Tibial nerve (tissue), 3 donors: ENCODE measurements around the gene ANKDD1B.

Source experiments
- POLR2A ChIP-seq, 2 donors: fragments of 450-650 bp; IDR thresholded peaks; one replicate each; pipeline ENCODE4 v1.6.1; 2017; ENCODE audit warnings: antibody characterized with exemption in 2 of 2, mild to moderate bottlenecking in 2 of 2, moderate library complexity in 2 of 2
- TF ChIP-seq, protein P1 (sequence below), 5 experiments: fragments of 200-600 bp in 3 of 5; fragments of 450-650 bp in 2 of 5; sonication (generic) in 3 of 5; IDR thresholded peaks; one replicate each; pipeline ENCODE4 v1.5.1; 2016 to 2019; ENCODE audit warnings: antibody characterized with exemption in 5 of 5, mild to moderate bottlenecking in 3 of 5, moderate library complexity in 2 of 5

DNA sequence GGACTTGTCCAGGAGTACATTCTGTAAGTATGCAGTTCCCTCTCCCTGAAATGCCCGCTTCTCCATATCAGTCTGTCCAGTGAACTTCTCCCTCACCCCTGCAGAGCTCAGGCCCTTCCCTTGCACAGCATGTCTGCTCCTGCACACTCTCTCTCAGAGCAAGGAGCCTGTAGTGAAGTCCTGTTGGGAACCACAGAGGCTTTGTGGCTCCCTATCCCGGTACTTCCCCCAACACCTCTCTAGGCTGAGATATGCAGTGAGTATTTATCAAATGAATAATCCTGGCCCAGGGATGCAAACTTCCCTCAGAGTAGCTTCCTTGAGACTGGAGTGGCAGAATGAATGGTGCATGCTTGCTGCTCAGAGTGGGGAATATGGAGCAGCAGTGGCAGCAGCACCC, 57.2 kb downstream of the ANKDD1B start:
- TF ChIP-seq, protein P1, sequence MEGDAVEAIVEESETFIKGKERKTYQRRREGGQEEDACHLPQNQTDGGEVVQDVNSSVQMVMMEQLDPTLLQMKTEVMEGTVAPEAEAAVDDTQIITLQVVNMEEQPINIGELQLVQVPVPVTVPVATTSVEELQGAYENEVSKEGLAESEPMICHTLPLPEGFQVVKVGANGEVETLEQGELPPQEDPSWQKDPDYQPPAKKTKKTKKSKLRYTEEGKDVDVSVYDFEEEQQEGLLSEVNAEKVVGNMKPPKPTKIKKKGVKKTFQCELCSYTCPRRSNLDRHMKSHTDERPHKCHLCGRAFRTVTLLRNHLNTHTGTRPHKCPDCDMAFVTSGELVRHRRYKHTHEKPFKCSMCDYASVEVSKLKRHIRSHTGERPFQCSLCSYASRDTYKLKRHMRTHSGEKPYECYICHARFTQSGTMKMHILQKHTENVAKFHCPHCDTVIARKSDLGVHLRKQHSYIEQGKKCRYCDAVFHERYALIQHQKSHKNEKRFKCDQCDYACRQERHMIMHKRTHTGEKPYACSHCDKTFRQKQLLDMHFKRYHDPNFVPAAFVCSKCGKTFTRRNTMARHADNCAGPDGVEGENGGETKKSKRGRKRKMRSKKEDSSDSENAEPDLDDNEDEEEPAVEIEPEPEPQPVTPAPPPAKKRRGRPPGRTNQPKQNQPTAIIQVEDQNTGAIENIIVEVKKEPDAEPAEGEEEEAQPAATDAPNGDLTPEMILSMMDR (IDR thresholded peaks at IDR 0.05): no peak
- no peak for TF ChIP-seq POLR2A (IDR thresholded peaks at IDR 0.05)
